A549 (cell line): ENCODE measurements around the gene SMTN. TPM values are rescaled to one million over a fixed set of nuclear protein-coding genes. Genes with fewer than 3 reads are reported as not detected.

Experiments
- ATAC-seq, 2 experiments: fragments of 200-7000 bp in 1 of 2; fragments of >200 bp in 1 of 2; cut with Nextera tagmentation in 1 of 2; cut with Tn5 transposase in 1 of 2; 3 replicates each; pipeline versions ENCODE4 v1.8.0 to v1.9.1; 2018 to 2020; ENCODE audit warnings: mild to moderate bottlenecking in 1 of 2, moderate library complexity in 1 of 2
- CTCF ChIA-PET: fragments of 300-600 bp; sonication (Branson Sonifier 250); formaldehyde crosslinking; extraction: SDS; loops from one replicate; lab custom pipeline; 2021; ENCODE audit warnings: antibody characterized with exemption, inconsistent platforms; lab: Yijun Ruan, JAX
- POLR2A ChIA-PET: fragments of 350-600 bp; formaldehyde crosslinking; extraction: SDS; loops from one replicate; lab custom pipeline; 2021; ENCODE audit warnings: antibody characterized with exemption, inconsistent platforms; lab: Yijun Ruan, JAX
- DNase-seq, 2 experiments: peaks; one replicate each; pipeline versions ENCODE4 v3.0.0 to v3.0.0-alpha.2; 2011 to 2016; ENCODE audit warnings: low read depth in 1 of 2, low spot score in 1 of 2
- FAIRE-seq: peaks from 2 replicates; lab custom pipeline; 2011; peaks lifted over from hg19 to GRCh38; lab: Jason Lieb, UNC
- H3K27ac ChIP-seq, 2 experiments: fragments of >200 bp; sonication (Bioruptor Twin); formaldehyde crosslinking; 3 replicates each; pipeline ENCODE4 v1.5.1; 2016 to 2017
- H3K4me1 ChIP-seq: fragments of >200 bp; sonication (Bioruptor Twin); formaldehyde crosslinking; 3 replicates; pipeline ENCODE4 v1.6.1; 2016
- H3K4me2 ChIP-seq: fragments of >200 bp; sonication (Bioruptor Twin); formaldehyde crosslinking; 3 replicates; pipeline ENCODE4 v1.6.1; 2016
- H3K4me3 ChIP-seq: fragments of >200 bp; sonication (Bioruptor Twin); formaldehyde crosslinking; 3 replicates; pipeline ENCODE4 v1.5.1; 2016
- H3K9me3 ChIP-seq: fragments of >200 bp; sonication (Bioruptor Twin); formaldehyde crosslinking; 3 replicates; pipeline ENCODE4 v1.6.1; 2016
- CEBPB ChIP-seq, 2 experiments: fragments of >200 bp in 1 of 2; sonication (Bioruptor Twin) in 1 of 2; formaldehyde crosslinking in 1 of 2; IDR thresholded peaks; 2 replicates each; pipeline ENCODE4 v1.6.1; 2012 to 2016
- CHD4 ChIP-seq: fragments of 200-600 bp; sonication (generic); IDR thresholded peaks from 2 replicates; pipeline ENCODE4 v1.6.1; 2016; ENCODE audit warnings: antibody characterized with exemption, mild to moderate bottlenecking, borderline replicate concordance
- EHF ChIP-seq: fragments of 250-450 bp; sonication (Bioruptor Pico); IDR thresholded peaks from 2 replicates; pipeline ENCODE4 v1.5.0; 2020; ENCODE audit warnings: mild to moderate bottlenecking
- EHMT2 ChIP-seq: fragments of 200-600 bp; sonication (generic); IDR thresholded peaks from 2 replicates; pipeline ENCODE4 v1.6.1; 2016; ENCODE audit warnings: antibody characterized with exemption, low read depth, mild to moderate bottlenecking, moderate library complexity
- EP300 ChIP-seq, 2 experiments: fragments of >200 bp; sonication (Bioruptor Twin); formaldehyde crosslinking; IDR thresholded peaks; 2 replicates in 1 of 2; 3 replicates in 1 of 2; pipeline ENCODE4 v1.6.1; 2016 to 2017
- FOSL2 ChIP-seq, 2 experiments: fragments of 450-650 bp in 1 of 2; fragments of >200 bp in 1 of 2; sonication (Bioruptor Twin) in 1 of 2; formaldehyde crosslinking; IDR thresholded peaks; 2 replicates each; pipeline versions ENCODE4 v1.5.0 to v1.6.1; 2016 to 2020; ENCODE audit warnings: mild to moderate bottlenecking in 1 of 2, moderate library complexity in 1 of 2
- FOXS1 ChIP-seq: fragments of 250-450 bp; sonication (Bioruptor Pico); IDR thresholded peaks from 2 replicates; pipeline ENCODE4 v1.5.0; 2020; ENCODE audit warnings: mild to moderate bottlenecking, moderate library complexity
- HDAC2 ChIP-seq: fragments of 200-600 bp; sonication (generic); IDR thresholded peaks from 2 replicates; pipeline ENCODE4 v1.6.1; 2016
- HOXA7 ChIP-seq: fragments of 250-450 bp; sonication (Bioruptor Pico); IDR thresholded peaks from 2 replicates; pipeline ENCODE4 v1.5.0; 2020; ENCODE audit warnings: mild to moderate bottlenecking, moderate library complexity
- JUN ChIP-seq, 2 experiments: fragments of >200 bp; sonication (Bioruptor Twin); formaldehyde crosslinking; IDR thresholded peaks; 2 replicates in 1 of 2; 3 replicates in 1 of 2; pipeline ENCODE4 v1.6.1; 2016 to 2017
- JUNB ChIP-seq: fragments of >200 bp; sonication (Bioruptor Twin); formaldehyde crosslinking; IDR thresholded peaks from 2 replicates; pipeline ENCODE4 v1.6.1; 2016
- MAZ ChIP-seq: fragments of 150-350 bp; IDR thresholded peaks from 2 replicates; pipeline ENCODE4 v1.6.1; 2014; ENCODE audit warnings: antibody characterized with exemption, low read depth, low read length, borderline replicate concordance
- MYC ChIP-seq: IDR thresholded peaks from 2 replicates; pipeline ENCODE4 v1.6.1; 2012; ENCODE audit warnings: mild to moderate bottlenecking, inconsistent platforms, low read length, improper control_type of control experiment, borderline replicate concordance
- NFE2L2 ChIP-seq: fragments of 150-350 bp; conservative IDR thresholded peaks from 2 replicates; pipeline ENCODE4 v1.6.1; 2014; ENCODE audit warnings: low read length
- PHF8 ChIP-seq: fragments of 200-600 bp; sonication (generic); IDR thresholded peaks from 2 replicates; pipeline ENCODE4 v1.6.1; 2016; ENCODE audit warnings: low read depth, mild to moderate bottlenecking, antibody characterized with exemption, moderate library complexity, borderline replicate concordance
- RFX5 ChIP-seq: fragments of 450-650 bp; IDR thresholded peaks from 2 replicates; pipeline ENCODE4 v1.7.1; 2014; ENCODE audit warnings: antibody characterized with exemption, mild to moderate bottlenecking, moderate library complexity
- SMC3 ChIP-seq: fragments of >200 bp; sonication (Bioruptor Twin); formaldehyde crosslinking; IDR thresholded peaks from 3 replicates; pipeline ENCODE4 v1.6.1; 2018; ENCODE audit warnings: inconsistent platforms
- SREBF2 ChIP-seq: fragments of 450-650 bp; IDR thresholded peaks from 2 replicates; pipeline ENCODE4 v1.6.1; 2014; ENCODE audit warnings: mild to moderate bottlenecking, moderate library complexity
- ZNF302 ChIP-seq: fragments of 250-450 bp; sonication (Bioruptor Pico); IDR thresholded peaks from 2 replicates; pipeline ENCODE4 v1.9.0; 2021; ENCODE audit warnings: inconsistent platforms, mild to moderate bottlenecking, moderate library complexity
- ZSCAN20 ChIP-seq: fragments of 250-450 bp; sonication (Bioruptor Pico); IDR thresholded peaks from 2 replicates; pipeline ENCODE4 v1.8.0; 2022; ENCODE audit warnings: mild to moderate bottlenecking, moderate library complexity
- WGBS: methylation state at CpG from one replicate; pipeline ENCODE4 v1.1.6; 2017; ENCODE audit errors: missing lambda C conversion rate; 5-methylcytosine and 5-hydroxymethylcytosine counted together
- polyA plus RNA-seq, 4 experiments: library from polyadenylated mRNA; depleted of rRNA in 3 of 4; stranded (reverse); fragments of >200 nt; fragmentation: RNase III in 1 of 4; extraction: RNeasy Plus Mini Kit Qiagen cat#74134 plus additional on column Dnase treatment in 1 of 4; gene quantifications; 2 replicates in 3 of 4; 3 replicates in 1 of 4; pipeline ENCODE4 v1.2.3, GENCODE V29; 2011 to 2017
- TF ChIP-seq, protein P1 (sequence below): fragments of >200 bp; sonication (Bioruptor Twin); formaldehyde crosslinking; IDR thresholded peaks from 2 replicates; pipeline ENCODE4 v1.6.1; 2016
- TF ChIP-seq, protein P2 (sequence below): fragments of >200 bp; sonication (Bioruptor Twin); formaldehyde crosslinking; IDR thresholded peaks from 3 replicates; pipeline ENCODE4 v1.6.1; 2016
- TF ChIP-seq, protein P3 (sequence below): fragments of 200-600 bp; sonication (generic); IDR thresholded peaks from 2 replicates; pipeline ENCODE4 v1.6.1; 2016; ENCODE audit warnings: antibody characterized with exemption, mild to moderate bottlenecking, moderate library complexity
- TF ChIP-seq, protein P4 (sequence below): fragments of >200 bp; sonication (Bioruptor Twin); formaldehyde crosslinking; IDR thresholded peaks from 3 replicates; pipeline ENCODE4 v1.5.1; 2016
- TF ChIP-seq, protein P5 (sequence below): fragments of 250-450 bp; sonication (Bioruptor Pico); IDR thresholded peaks from 2 replicates; pipeline ENCODE4 v1.5.0; 2020; ENCODE audit warnings: low read depth, mild to moderate bottlenecking, moderate library complexity
- TF ChIP-seq, protein P6 (sequence below): fragments of 450-650 bp; IDR thresholded peaks from 2 replicates; pipeline ENCODE4 v1.6.1; 2014; ENCODE audit warnings: antibody characterized with exemption

The SMTN gene
- polyA plus RNA-seq, 2 of the 4 experiments (the other 2 are of a cell fraction), result 12.7 to 33.1 TPM

DNA sequence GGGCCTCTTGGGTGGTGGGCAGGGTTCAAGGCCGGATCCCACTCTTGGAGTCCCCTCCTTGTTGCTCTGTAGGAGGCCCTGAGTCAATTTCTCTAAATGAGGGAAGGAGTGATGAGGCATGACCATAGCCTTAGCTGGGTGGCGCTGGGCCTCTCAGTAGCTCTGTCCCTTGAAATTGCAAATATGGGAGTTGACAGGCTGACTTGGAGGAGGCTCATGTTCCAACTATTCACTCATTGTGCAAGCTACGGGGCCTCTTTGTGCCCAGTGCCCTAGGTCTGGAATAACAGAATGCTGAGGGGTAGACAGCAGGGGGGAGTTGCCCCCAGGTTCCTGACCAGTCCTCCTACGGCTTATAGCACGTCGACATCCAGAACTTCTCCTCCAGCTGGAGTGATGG lies 18.3 kb downstream of the SMTN start:
- ATAC-seq (no peak), FAIRE-seq (no peak), DNase-seq (no peak)
- POLR2A ChIA-PET, result no interaction called here
- Histone ChIP-seq H3K4me1 (peaks cover 14% of the 10 kb centered on the region), H3K4me2 (no peak overlapping the region), H3K9me3 (no peaks in the 10 kb centered on the region), H3K4me3 (no peak overlapping the region), H3K27ac (no peak overlapping the region)
- TF ChIP-seq ZNF302 (CRISPR knock-in tag) (no peak), EP300 (IDR thresholded peaks at IDR 0.05) (no peak), EHF (no peak), CHD4 (no peak), MAZ (no peak), MYC (no peak), CEBPB (IDR thresholded peaks at IDR 0.05) (no peak), ZSCAN20 (CRISPR knock-in tag) (no peak), JUN (IDR thresholded peaks at IDR 0.05) (no peak)
- TF ChIP-seq, protein P1, sequence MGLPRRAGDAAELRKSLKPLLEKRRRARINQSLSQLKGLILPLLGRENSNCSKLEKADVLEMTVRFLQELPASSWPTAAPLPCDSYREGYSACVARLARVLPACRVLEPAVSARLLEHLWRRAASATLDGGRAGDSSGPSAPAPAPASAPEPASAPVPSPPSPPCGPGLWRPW, result no peak
- 92% methylated on average over 6 of the region's 6 CpGs for WGBS
- CTCF ChIA-PET, result interaction anchor here (0.6 to 1.9 kb wide), 7 partner anchors 8 to 63 kb away, joined by 3 to 11 read pairs (median 4); partner anchors contain the start of gene SELENOM

DNA sequence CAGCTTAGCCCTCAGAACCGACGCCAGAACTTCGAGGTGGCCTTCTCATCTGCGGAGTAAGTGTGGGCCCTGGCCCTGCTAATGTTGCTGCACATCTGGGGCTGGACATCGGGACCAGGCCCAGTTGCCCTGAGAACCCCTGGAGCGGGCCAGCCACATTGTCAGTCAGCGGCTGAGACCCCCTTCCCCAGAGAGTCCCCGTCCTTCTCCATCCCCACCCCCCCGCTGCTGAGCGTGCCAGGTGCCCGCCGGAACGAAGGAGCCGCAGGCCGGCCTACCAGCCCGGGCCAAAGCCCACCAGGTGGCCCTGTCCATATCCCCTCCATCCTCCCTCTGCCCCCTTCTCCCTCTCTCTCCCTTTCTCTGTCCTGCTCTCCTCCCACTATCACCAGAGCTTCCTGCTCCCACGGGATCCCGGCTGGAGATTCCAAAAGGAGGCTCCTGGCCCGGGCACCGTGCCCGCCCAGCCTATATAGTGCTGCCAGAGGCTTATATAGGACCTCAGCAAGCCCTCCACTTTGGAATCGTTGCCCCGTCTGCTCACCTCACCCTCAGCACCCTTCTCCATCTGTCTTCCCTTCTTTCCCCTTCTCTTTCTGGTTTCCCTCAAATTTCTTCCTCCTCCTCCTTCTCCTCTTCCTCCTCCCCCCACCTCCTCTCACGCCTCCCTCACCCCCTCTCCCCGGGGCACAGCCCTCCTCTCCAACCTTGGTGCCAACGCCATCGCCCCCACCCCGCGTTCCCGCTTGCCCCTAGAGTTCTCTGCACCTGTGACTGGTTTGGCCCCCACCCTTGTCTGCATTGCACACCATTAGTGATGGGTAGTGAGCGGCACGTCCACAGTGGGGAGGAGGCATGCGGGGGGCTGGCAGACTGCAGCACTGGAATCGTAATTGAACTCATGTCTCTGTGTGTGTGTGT lies 19.0 kb downstream of the SMTN start:
- H3K4me1 ChIP-seq, result peaks cover 14% of the 10 kb centered on the region
- DNase-seq (no peak), ATAC-seq (no peak), FAIRE-seq (no peak)
- TF ChIP-seq FOXS1 (CRISPR knock-in tag), result no peak
- no peak for TF ChIP-seq HDAC2
- TF ChIP-seq RFX5, result no peak
- TF ChIP-seq MAZ, result no peak
- no peak for TF ChIP-seq EHMT2
- TF ChIP-seq PHF8, result no peak
- no peak for TF ChIP-seq FOSL2 (IDR thresholded peaks at IDR 0.05)
- no peak for TF ChIP-seq FOSL2 (CRISPR knock-in tag; IDR thresholded peaks at IDR 0.05)
- TF ChIP-seq ZSCAN20 (CRISPR knock-in tag), result no peak
- TF ChIP-seq, protein P2, sequence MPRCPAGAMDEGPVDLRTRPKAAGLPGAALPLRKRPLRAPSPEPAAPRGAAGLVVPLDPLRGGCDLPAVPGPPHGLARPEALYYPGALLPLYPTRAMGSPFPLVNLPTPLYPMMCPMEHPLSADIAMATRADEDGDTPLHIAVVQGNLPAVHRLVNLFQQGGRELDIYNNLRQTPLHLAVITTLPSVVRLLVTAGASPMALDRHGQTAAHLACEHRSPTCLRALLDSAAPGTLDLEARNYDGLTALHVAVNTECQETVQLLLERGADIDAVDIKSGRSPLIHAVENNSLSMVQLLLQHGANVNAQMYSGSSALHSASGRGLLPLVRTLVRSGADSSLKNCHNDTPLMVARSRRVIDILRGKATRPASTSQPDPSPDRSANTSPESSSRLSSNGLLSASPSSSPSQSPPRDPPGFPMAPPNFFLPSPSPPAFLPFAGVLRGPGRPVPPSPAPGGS, result no peak
- TF ChIP-seq, protein P3, sequence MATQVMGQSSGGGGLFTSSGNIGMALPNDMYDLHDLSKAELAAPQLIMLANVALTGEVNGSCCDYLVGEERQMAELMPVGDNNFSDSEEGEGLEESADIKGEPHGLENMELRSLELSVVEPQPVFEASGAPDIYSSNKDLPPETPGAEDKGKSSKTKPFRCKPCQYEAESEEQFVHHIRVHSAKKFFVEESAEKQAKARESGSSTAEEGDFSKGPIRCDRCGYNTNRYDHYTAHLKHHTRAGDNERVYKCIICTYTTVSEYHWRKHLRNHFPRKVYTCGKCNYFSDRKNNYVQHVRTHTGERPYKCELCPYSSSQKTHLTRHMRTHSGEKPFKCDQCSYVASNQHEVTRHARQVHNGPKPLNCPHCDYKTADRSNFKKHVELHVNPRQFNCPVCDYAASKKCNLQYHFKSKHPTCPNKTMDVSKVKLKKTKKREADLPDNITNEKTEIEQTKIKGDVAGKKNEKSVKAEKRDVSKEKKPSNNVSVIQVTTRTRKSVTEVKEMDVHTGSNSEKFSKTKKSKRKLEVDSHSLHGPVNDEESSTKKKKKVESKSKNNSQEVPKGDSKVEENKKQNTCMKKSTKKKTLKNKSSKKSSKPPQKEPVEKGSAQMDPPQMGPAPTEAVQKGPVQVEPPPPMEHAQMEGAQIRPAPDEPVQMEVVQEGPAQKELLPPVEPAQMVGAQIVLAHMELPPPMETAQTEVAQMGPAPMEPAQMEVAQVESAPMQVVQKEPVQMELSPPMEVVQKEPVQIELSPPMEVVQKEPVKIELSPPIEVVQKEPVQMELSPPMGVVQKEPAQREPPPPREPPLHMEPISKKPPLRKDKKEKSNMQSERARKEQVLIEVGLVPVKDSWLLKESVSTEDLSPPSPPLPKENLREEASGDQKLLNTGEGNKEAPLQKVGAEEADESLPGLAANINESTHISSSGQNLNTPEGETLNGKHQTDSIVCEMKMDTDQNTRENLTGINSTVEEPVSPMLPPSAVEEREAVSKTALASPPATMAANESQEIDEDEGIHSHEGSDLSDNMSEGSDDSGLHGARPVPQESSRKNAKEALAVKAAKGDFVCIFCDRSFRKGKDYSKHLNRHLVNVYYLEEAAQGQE, result no peak
- no peak for TF ChIP-seq NFE2L2
- TF ChIP-seq SREBF2, result no peak
- TF ChIP-seq, protein P4, sequence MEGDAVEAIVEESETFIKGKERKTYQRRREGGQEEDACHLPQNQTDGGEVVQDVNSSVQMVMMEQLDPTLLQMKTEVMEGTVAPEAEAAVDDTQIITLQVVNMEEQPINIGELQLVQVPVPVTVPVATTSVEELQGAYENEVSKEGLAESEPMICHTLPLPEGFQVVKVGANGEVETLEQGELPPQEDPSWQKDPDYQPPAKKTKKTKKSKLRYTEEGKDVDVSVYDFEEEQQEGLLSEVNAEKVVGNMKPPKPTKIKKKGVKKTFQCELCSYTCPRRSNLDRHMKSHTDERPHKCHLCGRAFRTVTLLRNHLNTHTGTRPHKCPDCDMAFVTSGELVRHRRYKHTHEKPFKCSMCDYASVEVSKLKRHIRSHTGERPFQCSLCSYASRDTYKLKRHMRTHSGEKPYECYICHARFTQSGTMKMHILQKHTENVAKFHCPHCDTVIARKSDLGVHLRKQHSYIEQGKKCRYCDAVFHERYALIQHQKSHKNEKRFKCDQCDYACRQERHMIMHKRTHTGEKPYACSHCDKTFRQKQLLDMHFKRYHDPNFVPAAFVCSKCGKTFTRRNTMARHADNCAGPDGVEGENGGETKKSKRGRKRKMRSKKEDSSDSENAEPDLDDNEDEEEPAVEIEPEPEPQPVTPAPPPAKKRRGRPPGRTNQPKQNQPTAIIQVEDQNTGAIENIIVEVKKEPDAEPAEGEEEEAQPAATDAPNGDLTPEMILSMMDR, result no peak
- TF ChIP-seq JUNB, result no peak
- TF ChIP-seq, protein P5, sequence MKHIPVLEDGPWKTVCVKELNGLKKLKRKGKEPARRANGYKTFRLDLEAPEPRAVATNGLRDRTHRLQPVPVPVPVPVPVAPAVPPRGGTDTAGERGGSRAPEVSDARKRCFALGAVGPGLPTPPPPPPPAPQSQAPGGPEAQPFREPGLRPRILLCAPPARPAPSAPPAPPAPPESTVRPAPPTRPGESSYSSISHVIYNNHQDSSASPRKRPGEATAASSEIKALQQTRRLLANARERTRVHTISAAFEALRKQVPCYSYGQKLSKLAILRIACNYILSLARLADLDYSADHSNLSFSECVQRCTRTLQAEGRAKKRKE (CRISPR knock-in tag), result no peak
- no peak for TF ChIP-seq HOXA7 (CRISPR knock-in tag)
- TF ChIP-seq EP300 (IDR thresholded peaks at IDR 0.05), result no peak
- no peak for TF ChIP-seq SMC3
- TF ChIP-seq, protein P6, sequence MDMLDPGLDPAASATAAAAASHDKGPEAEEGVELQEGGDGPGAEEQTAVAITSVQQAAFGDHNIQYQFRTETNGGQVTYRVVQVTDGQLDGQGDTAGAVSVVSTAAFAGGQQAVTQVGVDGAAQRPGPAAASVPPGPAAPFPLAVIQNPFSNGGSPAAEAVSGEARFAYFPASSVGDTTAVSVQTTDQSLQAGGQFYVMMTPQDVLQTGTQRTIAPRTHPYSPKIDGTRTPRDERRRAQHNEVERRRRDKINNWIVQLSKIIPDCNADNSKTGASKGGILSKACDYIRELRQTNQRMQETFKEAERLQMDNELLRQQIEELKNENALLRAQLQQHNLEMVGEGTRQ, result no peak
- no peak for TF ChIP-seq CEBPB (IDR thresholded peaks at IDR 0.05)
- no peak overlapping the region for H3K4me3 ChIP-seq
- H3K9me3 ChIP-seq, result no peaks in the 10 kb centered on the region
- ChIA-PET POLR2A (no interaction called here), CTCF (interaction anchor here (1.2 to 1.9 kb wide), 5 partner anchors 7 to 63 kb away, joined by 3 to 11 read pairs (median 6); partner anchors contain the start of gene SELENOM)
- WGBS, result 95% methylated on average over 21 of the region's 34 CpGs
- H3K27ac ChIP-seq, result no peak overlapping the region
- no peak overlapping the region for H3K4me2 ChIP-seq
